ENCODE measurements around the gene FRMD5.
A peak's percentile ranks its signal among the peaks of the same experiment; 100 is the strongest.
"Not testable (repeated sequence)": the region's sequence is repeated elsewhere in the genome, so short reads cannot be mapped to it uniquely, and the experiment has no call there.

The FRMD5 gene

GRCh38 chr15:44064706-44065105 lies 130.4 kb downstream of the FRMD5 start:
- H3K9ac ChIP-seq (ENCODE audit: low read depth, low read length), result no peak overlapping the region
- no peaks in the 10 kb centered on the region for H3K36me3 ChIP-seq (ENCODE audit: insufficient read depth, low read length)
- H3K4me3 ChIP-seq (ENCODE audit: low read length), result no peak overlapping the region
- no peaks in the 10 kb centered on the region for H3K9me3 ChIP-seq (replicated peaks; ENCODE audit: low read length)
- H3K4me2 ChIP-seq (ENCODE audit: low read length), result no peak overlapping the region
- no peaks in the 10 kb centered on the region for H3K27me3 ChIP-seq (ENCODE audit: control insufficient read depth, insufficient read depth, low read length)
- no peaks in the 10 kb centered on the region for H3K4me1 ChIP-seq (ENCODE audit: control insufficient read depth, insufficient read depth, low read length)

GRCh38 chr15:44058126-44058525 lies 136.9 kb downstream of the FRMD5 start:
- Histone ChIP-seq H3K9me3 (replicated peaks; ENCODE audit: low read length) (no peaks in the 10 kb centered on the region), H3K9ac (ENCODE audit: low read depth, low read length) (no peak overlapping the region), H3K4me2 (ENCODE audit: low read length) (no peak overlapping the region), H3K4me1 (ENCODE audit: control insufficient read depth, insufficient read depth, low read length) (no peaks in the 10 kb centered on the region), H3K4me3 (ENCODE audit: low read length) (no peak overlapping the region), H3K27me3 (ENCODE audit: control insufficient read depth, insufficient read depth, low read length) (no peaks in the 10 kb centered on the region), H3K36me3 (ENCODE audit: insufficient read depth, low read length) (no peaks in the 10 kb centered on the region)

- Histone ChIP-seq H3K4me1 (ENCODE audit: control insufficient read depth, insufficient read depth, low read length) (no peaks in the 10 kb centered on the region), H3K9me3 (replicated peaks; ENCODE audit: low read length) (no peaks in the 10 kb centered on the region), H3K27me3 (ENCODE audit: control insufficient read depth, insufficient read depth, low read length) (no peaks in the 10 kb centered on the region)
Measured at GRCh38 chr15:44045661-44046060, 149.4 kb downstream of the FRMD5 start.

GRCh38 chr15:44045217-44045616 lies 149.9 kb downstream of the FRMD5 start:
- no peaks in the 10 kb centered on the region for H3K36me3 ChIP-seq (ENCODE audit: insufficient read depth, low read length)
- no peak overlapping the region for H3K9ac ChIP-seq (ENCODE audit: low read depth, low read length)
- H3K27me3 ChIP-seq (ENCODE audit: control insufficient read depth, insufficient read depth, low read length), result no peaks in the 10 kb centered on the region
- H3K4me3 ChIP-seq (ENCODE audit: low read length), result no peak overlapping the region
- no peaks in the 10 kb centered on the region for H3K4me1 ChIP-seq (ENCODE audit: control insufficient read depth, insufficient read depth, low read length)
- no peaks in the 10 kb centered on the region for H3K9me3 ChIP-seq (replicated peaks; ENCODE audit: low read length)
- no peak overlapping the region for H3K4me2 ChIP-seq (ENCODE audit: low read length)

More at GRCh38 chr15:44045661-44046060, 149.4 kb downstream of the FRMD5 start:
- no peak overlapping the region for H3K4me3 ChIP-seq (ENCODE audit: low read length)
- H3K36me3 ChIP-seq (ENCODE audit: insufficient read depth, low read length), result no peaks in the 10 kb centered on the region
- no peak overlapping the region for H3K9ac ChIP-seq (ENCODE audit: low read depth, low read length)
- H3K4me2 ChIP-seq (ENCODE audit: low read length), result no peak overlapping the region

GRCh38 chr15:44038755-44039191 lies 156.3 kb downstream of the FRMD5 start:
- peak overlapping the region; percentile 55 for H3K4me2 ChIP-seq (ENCODE audit: low read length)
- H3K36me3 ChIP-seq (ENCODE audit: insufficient read depth, low read length), result no peaks in the 10 kb centered on the region
- no peaks in the 10 kb centered on the region for H3K9me3 ChIP-seq (replicated peaks; ENCODE audit: low read length)
- H3K27me3 ChIP-seq (ENCODE audit: control insufficient read depth, insufficient read depth, low read length), result no peaks in the 10 kb centered on the region
- H3K9ac ChIP-seq (ENCODE audit: low read depth, low read length), result no peak overlapping the region
- peaks cover 21% of the 10 kb centered on the region for H3K4me1 ChIP-seq (ENCODE audit: control insufficient read depth, insufficient read depth, low read length)
- no peak overlapping the region for H3K4me3 ChIP-seq (ENCODE audit: low read length)

- no peak overlapping the region for H3K9ac ChIP-seq (ENCODE audit: low read depth, low read length)
- H3K4me3 ChIP-seq (ENCODE audit: low read length), result no peak overlapping the region
- H3K36me3 ChIP-seq (ENCODE audit: insufficient read depth, low read length), result no peaks in the 10 kb centered on the region
- H3K4me2 ChIP-seq (ENCODE audit: low read length), result no peak overlapping the region
- no peaks in the 10 kb centered on the region for H3K27me3 ChIP-seq (ENCODE audit: control insufficient read depth, insufficient read depth, low read length)
- H3K9me3 ChIP-seq (replicated peaks; ENCODE audit: low read length), result no peaks in the 10 kb centered on the region
- peaks cover 21% of the 10 kb centered on the region for H3K4me1 ChIP-seq (ENCODE audit: control insufficient read depth, insufficient read depth, low read length)
Measured at GRCh38 chr15:44035781-44036699, 159.0 kb downstream of the FRMD5 start.

GRCh38 chr15:44034933-44035624 lies 160.0 kb downstream of the FRMD5 start:
- Histone ChIP-seq H3K27me3 (ENCODE audit: control insufficient read depth, insufficient read depth, low read length) (no peaks in the 10 kb centered on the region), H3K4me1 (ENCODE audit: control insufficient read depth, insufficient read depth, low read length) (peaks cover 29% of the 10 kb centered on the region), H3K9me3 (replicated peaks; ENCODE audit: low read length) (no peaks in the 10 kb centered on the region), H3K4me3 (ENCODE audit: low read length) (no peak overlapping the region), H3K36me3 (ENCODE audit: insufficient read depth, low read length) (no peaks in the 10 kb centered on the region), H3K4me2 (ENCODE audit: low read length) (no peak overlapping the region), H3K9ac (ENCODE audit: low read depth, low read length) (no peak overlapping the region)

GRCh38 chr15:44034334-44034733 lies 160.7 kb downstream of the FRMD5 start:
- H3K9ac ChIP-seq (ENCODE audit: low read depth, low read length), result no peak overlapping the region
- H3K27me3 ChIP-seq (ENCODE audit: control insufficient read depth, insufficient read depth, low read length), result no peaks in the 10 kb centered on the region
- H3K4me3 ChIP-seq (ENCODE audit: low read length), result no peak overlapping the region
- H3K4me2 ChIP-seq (ENCODE audit: low read length), result no peak overlapping the region
- no peaks in the 10 kb centered on the region for H3K36me3 ChIP-seq (ENCODE audit: insufficient read depth, low read length)
- H3K9me3 ChIP-seq (replicated peaks; ENCODE audit: low read length), result no peaks in the 10 kb centered on the region
- peaks cover 36% of the 10 kb centered on the region for H3K4me1 ChIP-seq (ENCODE audit: control insufficient read depth, insufficient read depth, low read length)

- Histone ChIP-seq H3K4me3 (ENCODE audit: low read length) (no peak overlapping the region), H3K9me3 (replicated peaks; ENCODE audit: low read length) (no peaks in the 10 kb centered on the region), H3K36me3 (ENCODE audit: insufficient read depth, low read length) (no peaks in the 10 kb centered on the region), H3K27me3 (ENCODE audit: control insufficient read depth, insufficient read depth, low read length) (no peaks in the 10 kb centered on the region), H3K4me1 (ENCODE audit: control insufficient read depth, insufficient read depth, low read length) (peaks cover 40% of the 10 kb centered on the region), H3K9ac (ENCODE audit: low read depth, low read length) (no peak overlapping the region), H3K4me2 (ENCODE audit: low read length) (no peak overlapping the region)
Measured at GRCh38 chr15:44033894-44034293, 161.2 kb downstream of the FRMD5 start.

GRCh38 chr15:44032820-44033219 lies 162.3 kb downstream of the FRMD5 start:
- not testable (repeated sequence) for H3K4me3 ChIP-seq (ENCODE audit: low read length); H3K27me3 ChIP-seq (ENCODE audit: control insufficient read depth, insufficient read depth, low read length); H3K4me2 ChIP-seq (ENCODE audit: low read length); H3K9me3 ChIP-seq (replicated peaks; ENCODE audit: low read length); H3K9ac ChIP-seq (ENCODE audit: low read depth, low read length); H3K36me3 ChIP-seq (ENCODE audit: insufficient read depth, low read length)
- peaks cover 51% of the 10 kb centered on the region for H3K4me1 ChIP-seq (ENCODE audit: control insufficient read depth, insufficient read depth, low read length)

GRCh38 chr15:44029940-44030568 lies 165.0 kb downstream of the FRMD5 start:
- peak overlapping the region; percentile 67 for H3K9ac ChIP-seq (ENCODE audit: low read depth, low read length)
- H3K36me3 ChIP-seq (ENCODE audit: insufficient read depth, low read length), result no peaks in the 10 kb centered on the region
- H3K4me2 ChIP-seq (ENCODE audit: low read length), result peak overlapping the region; percentile 33
- H3K27me3 ChIP-seq (ENCODE audit: control insufficient read depth, insufficient read depth, low read length), result no peaks in the 10 kb centered on the region
- no peak overlapping the region for H3K4me3 ChIP-seq (ENCODE audit: low read length)
- H3K9me3 ChIP-seq (replicated peaks; ENCODE audit: low read length), result no peaks in the 10 kb centered on the region
- H3K4me1 ChIP-seq (ENCODE audit: control insufficient read depth, insufficient read depth, low read length), result peaks cover 40% of the 10 kb centered on the region

Measured in skeletal muscle satellite cell (primary cell).